Measurements from ENCODE around the gene BATF. TPM values are rescaled to one million over a fixed set of nuclear protein-coding genes. Genes with fewer than 3 reads are reported as not detected.
A peak's percentile ranks its signal among the peaks of the same experiment; 100 is the strongest.
"Not testable (repeated sequence)": the region's sequence is repeated elsewhere in the genome, so short reads cannot be mapped to it uniquely, and the experiment has no call there.

Gene BATF
- not detected in 2 replicates for total RNA-seq
- not detected in 2 replicates for polyA plus RNA-seq

GRCh38 chr14:75522224-75522982 is at the start of gene BATF:
BATF (plus strand) TSS chr14:75522469; CDS start chr14:75522683, 214 bp downstream.
- Histone ChIP-seq H3K27ac (no peak within 1 kb of the TSS), H3K4me1 (ENCODE audit: low read depth) (peaks cover 17% of the 10 kb centered on the region), H3K36me3 (no peaks in the 10 kb centered on the region), H3K4me3 (no peak within 1 kb of the TSS), H3K27me3 (no peaks in the 10 kb centered on the region), H3K9me3 (ENCODE audit: low read depth) (no peaks in the 10 kb centered on the region)
- DNase-seq (ENCODE audit: low read depth in 1 of 2, low spot score in 1 of 2), result no peak
- no peak for TF ChIP-seq CTCF (IDR thresholded peaks at IDR 0.05; ENCODE audit: low read depth, low read length)

GRCh38 chr14:75474127-75474526 is 48.1 kb upstream of the BATF start:
- not testable (repeated sequence) for H3K4me3 ChIP-seq; H3K27ac ChIP-seq; H3K9me3 ChIP-seq (ENCODE audit: low read depth); H3K27me3 ChIP-seq; H3K4me1 ChIP-seq (ENCODE audit: low read depth); DNase-seq (ENCODE audit: low read depth in 1 of 2, low spot score in 1 of 2); H3K36me3 ChIP-seq

- Histone ChIP-seq H3K4me1 (ENCODE audit: low read depth) (peaks cover 8% of the 10 kb centered on the region), H3K36me3 (no peaks in the 10 kb centered on the region), H3K4me3 (no peak overlapping the region), H3K9me3 (ENCODE audit: low read depth) (no peaks in the 10 kb centered on the region), H3K27ac (no peak overlapping the region), H3K27me3 (no peaks in the 10 kb centered on the region)
- DNase-seq (ENCODE audit: low read depth in 1 of 2, low spot score in 1 of 2), result peak; percentile 23 to 34
- no peak for TF ChIP-seq CTCF (IDR thresholded peaks at IDR 0.05; ENCODE audit: low read depth, low read length)
These were observed 45.8 kb upstream of the BATF start for GRCh38 chr14:75476274-75476995.

GRCh38 chr14:75477881-75478280 is 44.4 kb upstream of the BATF start:
- Histone ChIP-seq H3K4me3 (no peak overlapping the region), H3K9me3 (ENCODE audit: low read depth) (no peaks in the 10 kb centered on the region), H3K27me3 (no peaks in the 10 kb centered on the region), H3K4me1 (ENCODE audit: low read depth) (peaks cover 8% of the 10 kb centered on the region), H3K27ac (no peak overlapping the region), H3K36me3 (no peaks in the 10 kb centered on the region)
- no peak for TF ChIP-seq CTCF (IDR thresholded peaks at IDR 0.05; ENCODE audit: low read depth, low read length)
- DNase-seq (ENCODE audit: low read depth in 1 of 2, low spot score in 1 of 2), result no peak

- Histone ChIP-seq H3K9me3 (ENCODE audit: low read depth) (no peaks in the 10 kb centered on the region), H3K27ac (peak overlapping the region; percentile 4), H3K36me3 (no peaks in the 10 kb centered on the region), H3K27me3 (no peaks in the 10 kb centered on the region), H3K4me1 (ENCODE audit: low read depth) (peaks cover 8% of the 10 kb centered on the region), H3K4me3 (no peak overlapping the region)
- TF ChIP-seq CTCF (IDR thresholded peaks at IDR 0.05; ENCODE audit: low read depth, low read length), result no peak
- DNase-seq (ENCODE audit: low read depth in 1 of 2, low spot score in 1 of 2), result no peak
These were observed 42.3 kb upstream of the BATF start for GRCh38 chr14:75479770-75480600.
